Keratinocyte (primary cell): ENCODE measurements around the gene USP19.

Experiments
- EZH2 ChIP-seq: IDR thresholded peaks from one replicate; pipeline ENCODE4 v1.6.1; 2012; ENCODE audit warnings: inconsistent platforms, mild to moderate bottlenecking, low read length, moderate library complexity
- TF ChIP-seq, protein P1 (sequence below), 3 experiments: IDR thresholded peaks in 1 of 3; conservative IDR thresholded peaks in 1 of 3; optimal IDR thresholded peaks in 1 of 3; 2 replicates in 2 of 3; 3 replicates in 1 of 3; pipeline versions ENCODE3 to v1.5.1; 2011; ENCODE audit warnings: low read length in 3 of 3, mild to moderate bottlenecking in 3 of 3, moderate library complexity in 2 of 3, control low read depth in 1 of 3, inconsistent platforms in 1 of 3; ENCODE audit not compliant: insufficient read depth in 2 of 3; ENCODE audit errors: extremely low read depth in 1 of 3

DNA sequence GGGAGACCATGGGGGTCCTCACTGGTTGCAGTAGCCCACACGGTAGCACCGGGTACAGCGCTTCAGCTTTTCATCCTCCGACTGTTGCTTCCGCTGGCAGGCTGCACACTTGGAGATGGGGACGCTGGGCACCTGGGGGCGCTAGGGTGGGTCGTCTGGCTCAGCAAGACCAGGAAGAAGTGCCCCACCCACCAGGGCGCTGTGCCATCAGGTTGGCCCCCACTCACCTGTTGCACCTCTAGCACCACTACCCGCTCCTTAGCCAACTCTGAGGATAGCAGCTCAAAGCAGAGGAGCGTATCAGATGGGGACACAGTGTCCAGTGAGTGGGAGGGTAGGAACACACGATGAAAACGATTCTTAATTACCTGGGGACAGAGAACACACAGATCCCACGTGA lies 8.4 kb downstream of the USP19 start:
- TF ChIP-seq, protein P1, sequence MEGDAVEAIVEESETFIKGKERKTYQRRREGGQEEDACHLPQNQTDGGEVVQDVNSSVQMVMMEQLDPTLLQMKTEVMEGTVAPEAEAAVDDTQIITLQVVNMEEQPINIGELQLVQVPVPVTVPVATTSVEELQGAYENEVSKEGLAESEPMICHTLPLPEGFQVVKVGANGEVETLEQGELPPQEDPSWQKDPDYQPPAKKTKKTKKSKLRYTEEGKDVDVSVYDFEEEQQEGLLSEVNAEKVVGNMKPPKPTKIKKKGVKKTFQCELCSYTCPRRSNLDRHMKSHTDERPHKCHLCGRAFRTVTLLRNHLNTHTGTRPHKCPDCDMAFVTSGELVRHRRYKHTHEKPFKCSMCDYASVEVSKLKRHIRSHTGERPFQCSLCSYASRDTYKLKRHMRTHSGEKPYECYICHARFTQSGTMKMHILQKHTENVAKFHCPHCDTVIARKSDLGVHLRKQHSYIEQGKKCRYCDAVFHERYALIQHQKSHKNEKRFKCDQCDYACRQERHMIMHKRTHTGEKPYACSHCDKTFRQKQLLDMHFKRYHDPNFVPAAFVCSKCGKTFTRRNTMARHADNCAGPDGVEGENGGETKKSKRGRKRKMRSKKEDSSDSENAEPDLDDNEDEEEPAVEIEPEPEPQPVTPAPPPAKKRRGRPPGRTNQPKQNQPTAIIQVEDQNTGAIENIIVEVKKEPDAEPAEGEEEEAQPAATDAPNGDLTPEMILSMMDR (optimal IDR thresholded peaks at IDR 0.05 in 1 of 3, IDR thresholded peaks at IDR 0.05 in 1 of 3, conservative IDR thresholded peaks at IDR 0.05 in 1 of 3; ENCODE audit: extremely low read depth in 1 of 3, insufficient read depth in 2 of 3, low read length in 3 of 3), result no peak
- no peak for TF ChIP-seq EZH2
